Islet of Langerhans (tissue), 1 donor: Measurements from ENCODE around the gene PARN.
"Not testable (repeated sequence)": the region's sequence is repeated elsewhere in the genome, so short reads cannot be mapped to it uniquely, and the experiment has no call there.

Experiments used
- FAIRE-seq: peaks from one replicate; lab custom pipeline; 2011; peaks lifted over from hg19 to GRCh38; lab: Jason Lieb, UNC

The PARN gene, protein sequence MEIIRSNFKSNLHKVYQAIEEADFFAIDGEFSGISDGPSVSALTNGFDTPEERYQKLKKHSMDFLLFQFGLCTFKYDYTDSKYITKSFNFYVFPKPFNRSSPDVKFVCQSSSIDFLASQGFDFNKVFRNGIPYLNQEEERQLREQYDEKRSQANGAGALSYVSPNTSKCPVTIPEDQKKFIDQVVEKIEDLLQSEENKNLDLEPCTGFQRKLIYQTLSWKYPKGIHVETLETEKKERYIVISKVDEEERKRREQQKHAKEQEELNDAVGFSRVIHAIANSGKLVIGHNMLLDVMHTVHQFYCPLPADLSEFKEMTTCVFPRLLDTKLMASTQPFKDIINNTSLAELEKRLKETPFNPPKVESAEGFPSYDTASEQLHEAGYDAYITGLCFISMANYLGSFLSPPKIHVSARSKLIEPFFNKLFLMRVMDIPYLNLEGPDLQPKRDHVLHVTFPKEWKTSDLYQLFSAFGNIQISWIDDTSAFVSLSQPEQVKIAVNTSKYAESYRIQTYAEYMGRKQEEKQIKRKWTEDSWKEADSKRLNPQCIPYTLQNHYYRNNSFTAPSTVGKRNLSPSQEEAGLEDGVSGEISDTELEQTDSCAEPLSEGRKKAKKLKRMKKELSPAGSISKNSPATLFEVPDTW

DNA sequence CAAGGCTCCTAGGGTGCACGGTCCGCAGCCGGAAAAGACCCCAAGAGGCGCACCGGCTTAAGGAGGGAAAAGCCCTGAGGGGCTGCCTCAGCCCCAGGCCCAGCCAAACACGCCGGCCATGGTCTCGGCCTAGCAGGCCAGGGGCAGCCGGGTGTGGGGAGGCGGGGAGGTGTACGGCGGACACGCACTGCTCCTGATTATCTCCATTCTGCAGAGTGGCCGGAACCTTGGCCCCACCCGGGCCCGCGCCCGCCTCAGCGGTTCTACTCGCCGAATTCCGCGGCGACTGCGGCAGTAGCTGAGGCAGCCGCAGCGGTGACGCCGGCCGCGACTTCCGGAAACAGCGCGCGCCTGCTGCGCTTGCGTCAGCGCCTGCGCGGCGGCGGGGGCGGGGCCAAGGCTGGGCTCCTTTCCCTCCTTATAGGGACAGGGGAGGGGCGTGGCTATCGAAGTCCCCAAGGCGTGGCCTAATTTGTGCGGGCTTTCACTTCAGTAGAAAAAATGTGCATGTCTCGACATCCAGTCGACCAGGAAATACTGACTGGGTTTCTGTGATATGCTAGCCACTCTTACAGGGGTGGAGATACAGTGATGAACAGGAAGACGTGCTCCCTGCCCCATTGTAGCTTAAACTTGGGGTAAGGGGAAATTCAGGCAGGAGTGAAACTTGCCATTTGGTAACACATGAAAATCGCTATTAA, at the start of gene PARN:
PARN (minus strand) TSS at position 342 of the 701 bp plus-strand sequence; CDS start at position 207, 135 bp downstream.
- no peak for FAIRE-seq

DNA sequence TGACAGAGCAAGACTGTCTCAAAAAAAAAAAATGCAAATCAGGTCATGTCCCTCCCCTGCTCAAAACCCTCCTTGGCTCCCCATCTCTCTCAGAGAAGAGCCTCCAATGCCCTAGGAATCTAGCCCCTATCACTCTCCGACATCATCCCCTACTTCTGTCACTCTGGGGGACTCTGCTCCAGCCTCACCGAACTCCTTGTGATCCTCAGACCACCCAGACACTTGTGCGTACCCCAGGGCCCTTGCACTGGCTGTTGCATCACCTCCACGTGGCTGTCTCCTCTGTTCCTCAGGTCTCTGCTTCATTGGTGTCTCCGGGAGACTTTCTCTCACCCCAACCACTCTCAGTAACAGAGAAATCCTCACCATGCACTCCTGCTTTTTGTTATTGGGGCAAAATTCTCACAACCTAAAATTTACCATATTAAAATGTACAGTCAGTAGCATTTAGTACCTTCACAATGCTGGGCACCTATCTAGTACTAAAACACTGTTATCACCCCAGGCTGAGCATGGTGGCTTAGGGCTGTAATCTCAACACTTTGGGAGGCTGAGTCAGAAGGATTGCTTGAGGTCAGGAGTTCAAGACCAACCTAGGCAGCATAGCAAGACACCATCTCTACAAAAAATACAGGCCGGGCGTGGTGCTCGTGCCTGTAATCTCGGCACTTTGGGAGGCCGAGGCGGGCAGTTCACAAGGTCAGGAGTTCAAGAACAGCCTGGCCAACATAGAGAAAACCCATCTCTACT, 48.9 kb upstream of the PARN start:
- FAIRE-seq = no peak

DNA sequence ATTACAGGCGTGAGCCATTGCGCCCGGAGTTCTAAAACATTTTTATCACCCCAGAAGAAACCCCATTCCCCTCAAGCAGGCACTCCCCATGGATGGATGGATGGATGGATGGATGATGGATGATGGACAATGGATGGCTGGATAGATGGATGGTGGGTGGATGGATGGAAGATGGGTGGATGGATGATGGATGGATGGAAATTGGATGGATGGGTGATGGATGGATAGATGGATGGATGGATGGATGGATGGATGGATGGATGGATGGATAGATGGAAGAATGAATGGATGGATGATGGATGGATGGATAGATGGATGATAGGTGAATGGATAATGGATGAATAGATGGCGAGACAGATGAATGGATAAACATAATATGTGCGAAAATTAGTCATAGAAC, 47.6 kb upstream of the PARN start:
- no peak for FAIRE-seq

DNA sequence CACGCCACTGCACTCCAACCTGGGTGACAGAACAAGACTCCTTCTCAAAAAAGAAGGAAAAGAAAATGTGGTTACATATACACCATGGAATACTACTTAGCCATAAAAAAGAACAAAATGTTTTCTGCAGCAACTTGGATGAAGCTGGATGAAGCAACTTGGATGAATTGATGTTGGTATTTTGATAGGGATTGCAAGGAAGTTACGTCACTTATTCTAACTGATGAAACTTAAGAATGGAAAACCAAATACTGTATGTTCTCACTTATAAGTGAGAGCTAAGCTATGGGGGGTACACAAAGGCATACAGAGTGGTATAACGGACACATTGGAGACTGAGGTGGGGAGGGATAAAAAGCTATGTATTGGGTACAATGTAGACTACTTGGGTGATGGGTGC, 46.6 kb upstream of the PARN start:
- no peak for FAIRE-seq

DNA sequence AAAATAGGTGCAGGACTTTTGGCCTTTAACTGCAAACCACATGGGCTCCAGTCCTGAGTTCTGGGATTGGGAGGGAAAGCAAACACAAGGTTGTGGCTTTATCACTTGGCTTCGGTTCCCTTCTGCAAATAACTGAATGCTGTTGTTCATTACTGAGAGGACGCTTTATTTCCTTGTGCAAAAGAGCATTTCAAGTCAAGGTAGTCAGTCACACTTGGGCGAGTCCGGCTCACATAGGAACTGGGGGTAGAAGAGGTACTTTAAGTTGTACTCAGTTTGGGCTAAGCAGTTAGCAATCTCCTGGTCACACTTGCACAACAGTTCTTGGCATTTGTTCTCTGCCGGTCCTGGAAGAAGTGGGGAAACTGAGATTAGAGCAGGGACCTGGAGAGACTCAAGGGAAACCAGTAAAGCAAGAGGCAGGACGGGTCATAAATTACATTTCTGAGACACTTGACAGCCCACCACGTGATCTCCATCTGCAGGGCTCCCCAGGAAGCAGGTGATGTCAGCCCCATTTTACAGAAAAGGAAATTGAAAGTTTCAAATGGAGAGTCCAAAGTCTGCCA, 42.4 kb upstream of the PARN start:
- FAIRE-seq = no peak

DNA sequence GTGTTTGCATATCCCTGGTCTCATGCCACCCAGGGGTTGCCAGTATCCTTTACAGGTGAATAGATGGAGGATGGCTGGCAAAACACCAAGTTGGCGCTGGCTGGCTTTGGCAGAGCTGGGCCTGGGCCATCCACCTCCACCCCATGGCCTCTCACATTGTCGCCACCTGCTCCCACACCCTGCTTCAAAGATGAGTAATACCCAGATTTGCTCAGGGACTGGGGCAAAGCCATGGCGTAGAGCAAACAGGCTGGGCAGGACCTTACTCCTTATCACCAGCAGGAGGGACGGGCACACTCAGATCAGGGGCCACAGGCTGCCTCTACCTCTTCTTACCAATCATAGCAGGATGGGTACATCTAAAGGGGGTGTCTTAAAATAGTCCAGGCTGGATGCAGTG, 39.7 kb upstream of the PARN start:
- FAIRE-seq = no peak

DNA sequence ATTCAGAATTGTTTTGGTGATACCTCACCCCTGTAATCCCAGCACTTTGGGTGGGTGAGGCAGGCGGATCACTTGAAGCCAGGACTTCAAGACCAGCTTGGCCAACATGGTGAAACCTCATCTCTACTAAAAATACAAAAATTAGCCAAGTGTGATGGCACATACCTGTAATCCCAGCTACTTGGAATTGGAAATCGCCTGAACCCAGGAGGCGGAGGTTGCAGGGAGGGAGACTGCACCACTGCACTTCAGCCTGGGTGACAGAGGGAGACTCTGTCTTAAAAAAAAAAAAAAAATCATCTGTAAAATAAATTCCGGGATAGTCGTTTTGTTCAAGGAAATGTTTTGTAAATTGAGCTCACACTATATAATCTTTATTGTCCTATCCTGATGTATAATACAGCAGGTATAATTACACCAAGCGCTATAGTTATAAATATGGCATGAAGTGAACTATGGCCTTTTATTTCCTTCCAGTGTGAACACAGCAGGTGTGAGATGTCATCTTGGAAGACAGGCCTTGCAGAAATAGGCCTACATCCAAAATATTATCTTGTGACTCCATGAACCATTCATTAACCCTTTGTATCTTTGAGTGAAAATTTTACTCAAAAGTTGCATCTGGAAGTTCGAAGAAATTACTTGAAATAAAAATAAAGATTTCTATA, 38.6 kb upstream of the PARN start:
- FAIRE-seq = no peak

DNA sequence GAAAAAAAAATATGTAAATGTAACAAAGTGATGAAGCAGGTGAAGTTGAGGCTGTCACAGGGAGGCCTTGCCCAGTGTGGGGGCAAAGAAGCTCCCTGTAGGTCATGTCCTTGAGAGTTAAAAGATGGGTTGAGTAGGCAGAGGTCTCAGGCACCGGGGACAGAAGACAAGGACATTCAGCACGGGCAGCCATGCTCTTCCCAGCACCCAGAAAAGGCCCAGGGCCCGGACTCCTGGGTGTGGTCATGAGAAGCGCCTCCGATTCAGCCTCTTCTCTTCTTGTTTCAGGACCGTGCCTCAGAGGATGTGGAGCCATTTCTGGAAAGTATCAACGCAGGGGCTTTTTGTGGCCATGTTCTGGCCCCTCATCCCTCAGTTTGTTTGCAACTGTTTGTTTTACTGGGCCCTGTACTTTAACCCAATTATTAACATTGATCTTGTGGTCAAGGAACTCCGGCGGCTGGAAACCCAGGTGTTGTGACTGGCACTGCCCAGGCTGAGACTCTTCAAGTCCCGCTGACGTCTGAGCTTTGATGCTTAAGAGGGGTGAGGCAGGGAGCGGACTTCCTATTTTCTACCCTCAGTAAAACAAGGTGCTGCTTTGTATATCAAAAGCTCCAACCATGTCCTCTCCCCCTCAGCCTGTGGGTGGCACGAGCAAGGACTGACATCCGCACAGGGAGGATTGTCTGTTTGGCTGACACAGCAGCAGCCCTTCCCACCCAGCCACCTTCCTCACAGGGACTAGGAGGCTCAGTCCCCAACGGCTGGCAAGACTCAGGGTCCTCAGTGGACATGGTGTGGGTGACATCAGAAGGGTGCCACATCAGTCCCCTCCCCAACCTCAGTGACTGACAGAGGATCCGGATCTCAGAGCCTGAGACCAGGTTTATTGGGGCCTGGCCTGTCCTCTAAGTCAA, 37.5 kb upstream of the PARN start:
- no peak for FAIRE-seq

DNA sequence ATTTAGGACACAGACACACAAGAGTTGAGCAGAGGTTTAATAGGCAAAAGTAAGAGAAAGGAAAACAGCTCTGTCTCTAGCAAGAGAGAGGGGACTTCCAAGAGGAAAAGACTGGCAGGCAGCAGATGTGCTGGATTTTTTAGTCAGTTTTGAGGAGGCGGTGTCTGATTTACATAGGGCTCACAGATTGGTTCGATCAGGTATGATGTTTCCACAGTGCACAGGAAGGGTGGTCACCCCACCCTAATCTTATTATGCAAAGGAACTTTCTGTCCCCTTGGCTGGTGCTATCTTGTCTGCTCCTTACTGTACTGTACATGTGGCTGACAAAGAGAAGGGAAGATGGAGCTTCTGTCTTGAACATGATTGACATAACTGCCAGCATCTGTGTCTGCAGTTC, 28.0 kb upstream of the PARN start:
- no peak for FAIRE-seq

DNA sequence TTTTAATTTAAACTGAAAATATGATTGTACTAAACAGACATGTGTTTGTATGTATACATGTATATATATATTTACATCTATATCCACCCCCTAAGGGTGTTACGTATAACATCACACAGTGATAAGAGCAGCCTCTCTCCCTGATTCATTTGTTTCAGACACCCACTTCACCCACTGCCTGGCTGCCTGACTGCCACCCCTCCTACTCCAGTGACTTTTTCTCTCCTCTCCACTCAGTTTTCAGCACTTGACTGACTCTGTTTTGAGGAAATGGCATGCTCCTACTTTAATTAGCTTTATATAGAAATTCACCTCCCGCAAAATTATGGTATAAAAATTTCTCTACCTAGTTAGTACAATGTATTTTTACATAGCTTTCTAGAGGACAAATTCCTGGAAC, 22.7 kb upstream of the PARN start:
- FAIRE-seq = no peak

DNA sequence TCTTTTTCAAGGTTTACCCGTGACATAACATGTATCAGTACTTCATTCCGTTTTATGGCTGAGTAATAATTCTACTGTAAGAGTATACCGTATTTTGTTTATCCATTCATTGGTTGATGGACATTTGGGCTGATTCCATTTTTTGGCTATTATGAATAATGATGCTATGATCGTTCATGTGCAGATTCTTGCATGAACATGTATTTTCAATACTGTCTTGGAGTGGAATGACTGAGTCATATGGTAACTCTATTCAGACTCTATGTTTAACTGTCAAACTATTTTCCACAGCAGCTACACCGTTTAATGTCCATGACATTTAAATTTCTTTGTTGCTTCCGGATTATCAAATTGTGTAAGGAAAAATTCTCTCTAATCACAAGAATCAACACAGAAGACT, 20.6 kb upstream of the PARN start:
- no peak for FAIRE-seq

DNA sequence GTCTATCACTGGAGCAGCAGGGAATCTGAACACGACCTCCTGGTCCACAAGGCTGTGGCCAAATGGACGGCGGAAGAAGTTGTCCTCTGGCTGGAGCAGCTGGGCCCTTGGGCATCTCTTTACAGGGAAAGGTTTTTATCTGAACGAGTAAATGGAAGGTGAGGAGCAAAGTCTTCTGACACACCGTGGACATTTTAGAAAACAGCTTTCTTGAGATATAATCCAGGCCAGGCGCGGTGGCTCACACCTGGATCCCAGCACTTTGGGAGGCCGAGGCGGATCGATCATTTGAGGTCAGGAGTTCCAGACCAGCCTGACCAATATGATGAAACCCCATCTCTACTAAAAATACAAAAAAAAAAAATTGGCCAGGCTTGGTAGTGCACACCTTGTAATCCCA, 19.8 kb upstream of the PARN start:
- FAIRE-seq = no peak

DNA sequence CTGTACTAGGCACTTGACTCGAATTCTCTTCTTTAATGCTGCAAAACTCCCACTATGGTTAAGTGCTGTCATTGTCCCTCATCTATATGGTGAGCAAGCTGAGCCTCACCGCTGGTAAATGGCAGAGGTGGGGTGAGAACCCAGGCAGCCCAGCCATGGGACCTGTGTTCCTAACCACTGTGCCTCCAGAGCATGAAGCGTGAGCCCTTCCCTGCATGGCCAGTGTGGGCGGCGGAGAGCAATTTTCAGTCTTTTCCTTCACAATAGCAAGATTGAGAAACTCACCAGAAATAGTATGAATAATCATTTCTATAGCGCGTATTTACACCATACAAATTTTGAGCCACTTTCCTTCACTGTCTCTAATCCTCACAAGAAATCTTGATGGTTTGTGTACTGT, 11.9 kb upstream of the PARN start:
- no peak for FAIRE-seq

DNA sequence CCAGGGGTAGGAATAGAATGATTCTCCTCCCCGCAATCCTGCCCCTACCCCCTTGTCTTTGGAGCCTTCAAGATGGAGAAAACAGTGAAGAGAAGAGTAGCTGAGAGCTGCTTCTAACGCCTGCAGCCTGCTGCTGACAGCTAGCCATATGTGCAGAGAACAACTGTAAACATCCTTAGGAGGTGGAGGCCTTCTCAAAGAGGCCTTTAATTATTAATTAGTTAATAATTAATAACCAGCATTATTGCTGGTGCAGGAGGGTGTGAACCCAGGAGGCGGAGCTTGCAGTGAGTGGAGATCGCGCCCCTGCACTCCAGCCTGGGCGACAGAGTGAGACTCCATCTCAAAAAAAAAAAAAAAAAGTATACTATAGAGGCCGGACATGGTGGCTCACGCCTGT, 11.1 kb upstream of the PARN start:
- FAIRE-seq = no peak

DNA sequence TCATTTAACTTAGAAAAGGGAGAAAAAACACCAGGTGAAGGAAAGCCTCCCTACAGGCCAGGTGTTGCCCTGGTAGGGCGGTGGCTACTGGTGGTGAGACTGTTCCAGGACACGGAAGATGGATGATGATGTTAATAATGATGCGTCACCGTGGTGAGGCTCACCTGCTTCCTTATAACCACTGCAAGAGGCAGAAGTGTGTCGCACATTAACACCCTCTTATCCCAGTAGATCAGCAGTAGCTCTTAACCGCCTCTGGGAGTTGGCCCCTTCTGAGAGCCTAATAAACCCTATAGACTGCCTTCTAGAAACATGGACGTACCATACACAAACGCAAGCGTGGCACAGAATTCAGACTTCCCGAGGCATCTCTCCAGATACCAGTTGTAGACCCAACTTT, 10.5 kb upstream of the PARN start:
- FAIRE-seq = no peak

DNA sequence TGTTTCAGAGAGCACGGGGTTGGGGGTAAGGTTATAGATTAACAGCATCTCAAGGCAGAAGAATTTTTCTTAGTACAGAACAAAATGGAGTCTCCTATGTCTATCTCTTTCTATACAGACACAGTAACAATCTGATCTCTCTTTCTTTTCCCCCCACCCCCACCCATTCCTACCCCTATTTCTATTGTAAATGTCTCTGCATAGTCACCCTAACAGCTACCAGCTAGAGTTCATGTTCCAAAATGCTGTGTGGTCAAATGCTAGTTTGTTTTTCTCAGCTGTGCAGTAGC, 6.8 kb upstream of the PARN start:
- not testable (repeated sequence) for FAIRE-seq

DNA sequence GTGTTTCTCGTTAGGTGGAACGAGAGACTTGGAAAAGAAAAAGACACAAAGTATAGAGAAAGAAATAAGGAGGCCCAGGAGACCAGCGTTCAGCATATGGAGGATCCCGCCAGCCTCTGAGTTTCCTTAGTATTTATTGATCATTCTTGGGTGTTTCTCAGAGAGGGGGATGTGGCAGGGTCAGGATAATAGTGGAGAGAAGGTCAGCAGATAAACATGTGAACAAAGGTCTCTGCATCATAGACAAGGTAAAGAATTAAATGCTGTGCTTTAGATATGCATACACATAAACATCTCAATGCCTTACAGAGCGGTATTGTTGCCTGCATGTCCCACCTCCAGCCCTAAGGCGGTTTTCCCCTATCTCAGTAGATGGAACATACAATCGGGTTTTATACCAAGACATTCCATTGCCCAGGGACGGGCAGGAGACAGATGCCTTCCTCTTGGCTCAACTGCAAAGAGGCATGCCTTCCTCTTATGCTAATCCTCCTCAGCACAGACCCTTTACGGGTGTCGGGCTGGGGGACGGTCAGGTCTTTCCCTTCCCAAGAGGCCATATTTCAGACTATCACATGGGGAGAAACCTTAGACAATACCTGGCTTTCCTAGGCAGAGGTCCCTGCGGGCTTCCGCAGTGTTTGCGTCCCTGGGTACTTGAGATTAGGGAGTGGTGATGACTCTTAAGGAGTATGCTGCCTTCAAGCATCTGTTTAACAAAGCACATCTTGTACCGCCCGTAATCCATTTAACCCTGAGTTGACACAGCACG, 6.3 kb upstream of the PARN start:
- not testable (repeated sequence) for FAIRE-seq

DNA sequence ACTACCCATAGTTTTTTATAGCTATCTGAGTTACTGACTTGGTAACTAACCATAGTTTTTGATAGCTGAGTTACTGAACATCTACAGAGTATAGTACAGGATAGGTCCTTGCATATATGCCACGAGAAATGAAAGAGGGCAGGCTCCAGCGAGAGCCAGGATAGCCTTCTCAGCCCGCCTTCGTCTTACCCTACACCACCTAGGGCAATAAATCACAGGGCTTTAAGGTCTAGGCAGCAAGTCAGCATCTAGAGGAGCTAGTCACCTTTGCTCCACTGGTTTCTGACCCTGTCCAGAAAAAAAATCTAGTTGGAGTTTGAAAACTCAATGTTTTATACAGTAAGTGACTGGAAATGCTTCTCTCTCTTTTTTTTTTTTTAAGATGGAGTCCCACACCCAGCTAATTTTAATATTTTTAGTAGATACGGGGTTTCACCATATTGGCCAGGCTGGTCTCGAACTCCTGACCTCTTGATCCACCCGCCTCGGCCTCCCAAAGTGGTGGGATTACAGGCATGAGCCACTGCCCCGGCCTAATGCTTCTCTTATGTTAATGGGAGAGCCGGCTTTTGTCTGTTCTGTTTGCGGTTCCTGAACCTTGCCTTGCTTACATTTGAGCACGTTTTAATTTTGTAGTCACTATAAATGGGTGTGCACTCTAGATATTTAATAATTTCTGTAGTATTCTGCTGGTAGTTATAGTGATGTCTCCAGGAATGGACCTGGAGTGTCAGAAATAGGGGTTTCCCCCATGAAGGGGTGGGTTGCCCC, 5.5 kb upstream of the PARN start:
- no peak for FAIRE-seq

DNA sequence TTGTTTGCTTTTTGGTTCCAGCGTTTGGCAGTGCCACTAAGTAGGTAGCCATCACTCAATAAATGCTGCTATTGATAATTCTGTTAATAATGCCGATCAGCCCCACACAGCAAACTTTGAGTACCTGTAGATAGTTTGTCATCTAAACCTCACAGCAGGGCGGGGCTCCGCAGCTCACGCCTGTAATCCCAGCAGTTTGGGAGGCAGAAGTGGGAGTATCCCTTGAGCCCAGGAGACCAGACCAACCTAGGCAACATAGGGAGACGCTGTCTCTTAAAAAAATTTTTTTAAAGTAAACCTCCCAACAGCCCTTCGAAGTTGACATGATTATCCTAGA, 4.3 kb upstream of the PARN start:
- no peak for FAIRE-seq
